ENCODE data around the gene RAB3GAP2.
A peak's percentile ranks its signal among the peaks of the same experiment; 100 is the strongest.
"Not testable (repeated sequence)": the region's sequence is repeated elsewhere in the genome, so short reads cannot be mapped to it uniquely, and the experiment has no call there.

The RAB3GAP2 gene, protein sequence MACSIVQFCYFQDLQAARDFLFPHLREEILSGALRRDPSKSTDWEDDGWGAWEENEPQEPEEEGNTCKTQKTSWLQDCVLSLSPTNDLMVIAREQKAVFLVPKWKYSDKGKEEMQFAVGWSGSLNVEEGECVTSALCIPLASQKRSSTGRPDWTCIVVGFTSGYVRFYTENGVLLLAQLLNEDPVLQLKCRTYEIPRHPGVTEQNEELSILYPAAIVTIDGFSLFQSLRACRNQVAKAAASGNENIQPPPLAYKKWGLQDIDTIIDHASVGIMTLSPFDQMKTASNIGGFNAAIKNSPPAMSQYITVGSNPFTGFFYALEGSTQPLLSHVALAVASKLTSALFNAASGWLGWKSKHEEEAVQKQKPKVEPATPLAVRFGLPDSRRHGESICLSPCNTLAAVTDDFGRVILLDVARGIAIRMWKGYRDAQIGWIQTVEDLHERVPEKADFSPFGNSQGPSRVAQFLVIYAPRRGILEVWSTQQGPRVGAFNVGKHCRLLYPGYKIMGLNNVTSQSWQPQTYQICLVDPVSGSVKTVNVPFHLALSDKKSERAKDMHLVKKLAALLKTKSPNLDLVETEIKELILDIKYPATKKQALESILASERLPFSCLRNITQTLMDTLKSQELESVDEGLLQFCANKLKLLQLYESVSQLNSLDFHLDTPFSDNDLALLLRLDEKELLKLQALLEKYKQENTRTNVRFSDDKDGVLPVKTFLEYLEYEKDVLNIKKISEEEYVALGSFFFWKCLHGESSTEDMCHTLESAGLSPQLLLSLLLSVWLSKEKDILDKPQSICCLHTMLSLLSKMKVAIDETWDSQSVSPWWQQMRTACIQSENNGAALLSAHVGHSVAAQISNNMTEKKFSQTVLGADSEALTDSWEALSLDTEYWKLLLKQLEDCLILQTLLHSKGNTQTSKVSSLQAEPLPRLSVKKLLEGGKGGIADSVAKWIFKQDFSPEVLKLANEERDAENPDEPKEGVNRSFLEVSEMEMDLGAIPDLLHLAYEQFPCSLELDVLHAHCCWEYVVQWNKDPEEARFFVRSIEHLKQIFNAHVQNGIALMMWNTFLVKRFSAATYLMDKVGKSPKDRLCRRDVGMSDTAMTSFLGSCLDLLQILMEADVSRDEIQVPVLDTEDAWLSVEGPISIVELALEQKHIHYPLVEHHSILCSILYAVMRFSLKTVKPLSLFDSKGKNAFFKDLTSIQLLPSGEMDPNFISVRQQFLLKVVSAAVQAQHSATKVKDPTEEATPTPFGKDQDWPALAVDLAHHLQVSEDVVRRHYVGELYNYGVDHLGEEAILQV (N-terminal part only)

DNA sequence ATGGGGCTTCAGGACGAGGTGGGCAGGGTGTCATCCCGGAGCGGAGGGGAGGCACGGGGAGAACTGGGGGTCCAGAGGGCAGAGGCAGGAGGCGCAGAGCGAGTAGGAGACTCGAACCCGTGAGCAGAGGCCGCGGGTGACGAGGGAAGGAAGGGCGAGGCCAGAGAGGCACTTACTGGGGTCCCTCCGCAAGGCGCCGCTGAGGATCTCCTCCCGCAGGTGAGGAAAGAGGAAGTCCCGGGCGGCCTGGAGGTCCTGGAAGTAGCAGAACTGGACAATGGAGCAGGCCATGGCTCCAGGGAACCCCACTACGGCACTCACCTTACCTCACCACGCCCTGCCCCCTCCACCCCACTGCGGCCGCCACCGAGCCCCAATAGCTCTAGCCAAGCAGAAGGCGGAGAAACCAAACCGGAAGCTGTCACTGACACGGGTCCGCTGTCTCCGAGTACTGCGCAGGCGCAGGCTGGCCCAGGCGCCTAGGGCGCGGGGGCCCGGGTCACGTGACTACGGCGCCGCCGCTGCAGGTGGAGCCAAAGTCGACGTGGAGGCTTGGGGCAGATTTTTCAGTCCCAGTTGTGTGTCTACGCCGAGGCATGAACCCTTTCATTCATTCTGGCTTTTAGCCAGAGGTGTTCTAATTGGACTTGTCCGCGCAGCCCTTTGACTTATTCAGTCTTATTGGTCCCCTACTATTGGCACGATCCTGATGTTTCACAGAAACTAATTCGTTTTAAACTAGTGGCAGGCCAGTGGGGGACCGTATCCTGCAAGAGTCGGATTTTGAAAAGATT lies at the start of gene RAB3GAP2:
RAB3GAP2 (minus strand) TSS at position 407 of the 794 bp plus-strand sequence; CDS start at position 291, 116 bp downstream.
- peak; percentile 98 for DNase-seq (ENCODE audit: low spot score)

- DNase-seq (ENCODE audit: low spot score), result no peak
These were observed 49.5 kb upstream of the RAB3GAP2 start for GRCh38 chr1:220321758-220322157.

DNA sequence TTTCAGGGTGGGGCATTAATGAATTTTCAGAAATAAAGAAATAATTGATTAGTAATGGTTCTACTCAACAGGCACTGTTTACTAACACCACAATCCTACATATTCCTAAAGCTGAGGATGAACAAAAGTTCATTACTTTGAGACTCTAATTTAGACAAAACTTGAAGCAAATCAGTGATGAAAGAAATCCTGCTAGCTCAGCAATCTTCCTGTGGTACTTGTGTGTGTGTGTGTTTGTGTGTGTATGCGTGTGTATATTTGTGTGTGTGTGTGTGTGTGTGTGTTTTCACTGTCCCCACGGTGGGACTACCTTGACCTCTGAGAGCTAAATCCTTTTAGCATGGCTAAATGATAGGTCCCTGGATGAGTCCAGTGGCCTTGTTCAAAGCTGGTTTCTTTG lies 48.5 kb upstream of the RAB3GAP2 start:
- DNase-seq (ENCODE audit: low spot score), result no peak

DNA sequence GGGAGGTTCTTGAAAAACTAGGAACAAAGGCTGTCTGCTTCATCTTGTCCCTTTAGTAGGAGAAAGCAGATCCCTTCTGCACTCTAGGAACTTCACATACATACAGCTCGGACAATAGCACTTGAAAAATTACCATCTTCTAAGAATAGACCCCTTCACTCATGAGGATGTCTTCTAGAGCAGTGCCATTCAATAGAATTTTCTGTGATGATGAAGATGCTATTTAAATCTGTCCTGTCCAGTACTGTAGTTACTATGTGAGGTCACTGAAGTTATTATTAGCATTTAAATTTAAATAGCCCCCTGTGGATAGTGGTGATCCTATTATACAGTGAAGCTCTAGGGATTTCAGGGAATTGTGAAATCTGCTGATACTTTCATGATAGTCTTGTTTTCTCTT lies 46.4 kb upstream of the RAB3GAP2 start:
- DNase-seq (ENCODE audit: low spot score), result no peak

- no peak for DNase-seq (ENCODE audit: low spot score)
These were observed 44.9 kb upstream of the RAB3GAP2 start for GRCh38 chr1:220317161-220317560.

DNA sequence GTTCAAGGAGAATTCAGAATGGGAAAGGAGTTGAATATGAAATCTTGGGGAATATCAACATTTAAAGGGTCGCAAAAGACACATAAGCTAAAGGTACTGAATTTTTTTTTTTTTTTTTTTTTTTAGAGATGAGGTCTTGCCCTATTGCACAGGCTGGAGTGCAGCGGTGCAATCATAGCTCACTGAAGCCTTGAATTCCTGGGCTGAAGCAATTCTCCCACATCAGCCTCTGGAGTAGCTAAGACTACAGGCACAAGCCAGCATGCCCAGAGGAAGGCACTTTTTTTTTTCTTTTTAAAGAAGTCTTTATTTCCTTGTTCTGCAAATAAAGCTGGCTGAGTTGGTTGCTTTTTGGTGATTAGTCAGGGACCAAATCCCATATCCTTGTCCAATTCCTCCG lies 44.1 kb upstream of the RAB3GAP2 start:
- no peak for DNase-seq (ENCODE audit: low spot score)

DNA sequence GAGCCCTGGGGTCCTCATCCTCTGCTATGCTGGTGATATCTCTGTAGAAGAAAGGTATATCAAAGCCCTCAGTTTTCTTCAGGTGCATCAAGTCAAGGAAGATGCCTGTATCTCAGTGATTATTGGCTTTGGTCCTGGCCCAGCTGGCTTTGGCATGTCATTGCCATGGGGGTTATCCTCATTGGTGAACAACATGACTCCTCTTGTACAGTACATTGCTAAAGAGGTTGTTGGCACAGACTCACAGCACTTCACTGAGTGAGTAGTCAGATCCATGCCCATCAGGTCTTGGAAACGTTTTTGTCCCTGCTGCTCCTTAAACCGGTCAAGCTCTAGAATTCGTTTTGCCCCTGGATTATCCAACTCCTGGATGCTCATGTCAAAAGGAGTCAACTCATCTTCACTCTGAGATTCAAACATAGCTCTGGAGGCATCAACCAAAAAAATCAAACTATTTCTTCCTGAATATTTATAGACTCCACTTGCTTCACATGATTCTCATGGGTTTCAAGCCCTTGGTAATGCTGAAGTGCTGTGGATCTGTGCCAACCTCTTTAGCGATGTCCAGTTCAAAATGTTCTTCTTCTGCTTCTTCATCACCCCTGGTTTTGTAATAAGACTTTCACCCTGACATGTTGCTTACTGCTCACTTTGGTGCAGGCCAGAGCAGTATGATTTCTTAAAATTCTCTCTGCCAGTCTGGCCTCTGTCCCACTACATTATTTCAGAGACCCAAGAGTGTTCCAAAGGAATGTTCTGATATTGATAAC lies 43.0 kb upstream of the RAB3GAP2 start:
- no peak for DNase-seq (ENCODE audit: low spot score)

DNA sequence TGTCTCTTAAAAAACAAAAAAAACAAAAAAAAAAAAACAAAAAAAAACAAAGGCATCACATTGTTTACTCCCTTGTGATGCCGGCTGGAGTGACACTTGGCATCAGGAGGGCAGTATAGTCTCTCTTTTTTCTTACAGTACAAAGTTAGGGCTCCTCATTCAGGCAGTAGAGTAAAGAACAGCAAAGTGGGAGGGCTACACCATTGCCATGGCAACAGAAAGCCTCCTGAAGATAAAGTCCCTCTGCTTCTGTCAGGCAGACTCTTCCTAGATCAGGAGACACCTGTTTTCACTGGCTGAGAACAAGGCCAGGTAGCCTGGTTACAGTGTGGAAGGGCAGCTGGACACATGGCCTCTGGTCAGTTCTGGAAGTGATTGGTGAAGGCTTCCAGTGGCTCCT lies 41.3 kb upstream of the RAB3GAP2 start:
- no peak for DNase-seq (ENCODE audit: low spot score)

GRCh38 chr1:220310147-220310546 lies 37.9 kb upstream of the RAB3GAP2 start:
- DNase-seq (ENCODE audit: low spot score), result not testable (repeated sequence)

DNA sequence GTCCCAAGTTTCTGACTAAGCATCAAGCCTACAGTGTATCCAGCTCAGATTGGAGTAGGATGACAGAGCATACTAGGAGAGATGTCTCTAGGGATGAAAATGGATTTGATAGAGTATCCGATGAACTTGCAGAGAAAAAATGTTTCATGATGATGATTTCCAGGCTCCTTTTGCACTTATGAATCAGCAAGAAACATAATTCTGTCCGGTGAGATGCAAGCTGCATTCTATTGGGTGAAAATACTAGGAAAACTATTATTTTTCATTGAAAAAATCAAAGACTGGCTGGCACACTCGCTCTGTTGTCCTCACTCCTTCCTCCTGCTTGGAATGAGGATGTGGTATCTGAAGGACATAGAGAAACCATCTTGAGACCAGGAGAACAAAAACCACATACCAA lies 35.4 kb upstream of the RAB3GAP2 start:
- no peak for DNase-seq (ENCODE audit: low spot score)

DNA sequence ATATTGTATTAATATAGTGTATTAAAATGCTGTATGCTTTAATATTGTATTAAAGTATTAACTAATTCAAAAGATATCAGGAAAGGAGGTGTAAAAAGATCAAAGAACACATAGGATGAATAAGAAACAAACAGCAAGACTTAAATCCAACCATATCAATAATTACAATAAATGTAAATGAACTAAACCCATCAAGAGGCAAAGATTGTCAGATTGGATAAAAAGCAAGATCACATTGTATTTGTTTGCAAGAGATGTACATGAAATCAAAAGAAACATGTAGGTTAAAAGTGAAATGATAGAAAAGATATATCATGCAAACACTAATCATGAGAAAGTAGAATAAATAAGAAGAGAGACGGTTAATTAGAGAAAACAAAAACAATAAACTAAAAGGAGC lies 34.1 kb upstream of the RAB3GAP2 start:
- no peak for DNase-seq (ENCODE audit: low spot score)

GRCh38 chr1:220303871-220304270 lies 31.6 kb upstream of the RAB3GAP2 start:
- DNase-seq (ENCODE audit: low spot score), result no peak

DNA sequence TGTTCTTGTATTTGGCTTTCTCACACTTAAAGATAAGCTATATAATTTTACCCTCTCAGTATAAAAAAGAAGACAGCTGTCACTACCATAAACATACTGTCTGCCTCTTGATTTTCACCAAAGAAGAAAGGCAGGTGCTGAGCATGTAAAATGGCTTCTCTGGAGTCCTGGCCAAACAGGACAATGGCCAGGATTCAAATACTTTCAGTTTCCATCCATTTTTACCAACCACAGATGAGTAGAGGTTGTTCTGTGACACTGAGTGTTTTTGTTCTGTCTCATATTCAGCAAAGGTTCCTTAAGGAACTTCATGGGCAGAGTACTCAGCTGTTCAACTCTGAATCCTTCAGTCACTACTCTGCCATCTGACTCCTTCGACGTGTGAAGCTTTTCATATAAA lies 29.4 kb upstream of the RAB3GAP2 start:
- DNase-seq (ENCODE audit: low spot score), result no peak

GRCh38 chr1:220300442-220301121 lies 28.3 kb upstream of the RAB3GAP2 start:
- DNase-seq (ENCODE audit: low spot score), result peak; percentile 11

- no peak for DNase-seq (ENCODE audit: low spot score)
These were observed 27.1 kb upstream of the RAB3GAP2 start for GRCh38 chr1:220299337-220299736.

DNA sequence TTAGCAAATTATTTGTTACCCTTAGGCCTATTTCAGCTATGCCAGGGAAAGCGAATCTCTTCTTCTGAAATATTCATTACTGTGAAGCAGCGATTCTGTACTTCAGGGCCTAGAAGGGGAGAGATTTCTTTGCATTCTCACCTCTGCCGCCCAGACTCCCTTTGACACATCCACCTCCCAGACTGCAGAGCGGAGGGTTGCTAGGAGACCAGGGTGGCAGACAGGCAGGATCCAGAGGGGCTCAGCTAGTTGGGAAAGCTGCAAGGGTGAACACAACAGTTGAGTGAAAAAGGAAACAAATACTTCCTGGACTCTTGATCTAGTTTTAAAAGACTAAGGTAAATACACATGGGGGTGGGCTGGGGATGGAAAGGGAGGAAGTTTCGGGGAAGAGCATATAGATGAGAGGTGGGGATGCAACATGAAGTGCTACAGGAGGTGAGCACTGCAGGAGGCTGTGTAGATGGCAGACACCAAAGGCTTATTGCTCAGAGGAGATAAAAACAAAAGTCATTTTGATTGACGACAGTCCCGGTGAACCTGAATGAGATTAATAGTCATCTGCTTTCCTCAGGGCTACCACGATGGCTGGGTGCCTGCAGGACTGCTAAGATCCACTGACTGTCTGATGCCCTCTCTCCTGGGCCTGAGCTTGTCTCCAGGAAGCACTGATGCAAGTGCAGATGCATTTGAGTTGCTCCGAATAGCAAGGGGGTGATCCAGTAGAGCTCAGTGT lies 26.4 kb upstream of the RAB3GAP2 start:
- no peak for DNase-seq (ENCODE audit: low spot score)

- DNase-seq (ENCODE audit: low spot score), result no peak
These were observed 24.7 kb upstream of the RAB3GAP2 start for GRCh38 chr1:220296981-220297380.

DNA sequence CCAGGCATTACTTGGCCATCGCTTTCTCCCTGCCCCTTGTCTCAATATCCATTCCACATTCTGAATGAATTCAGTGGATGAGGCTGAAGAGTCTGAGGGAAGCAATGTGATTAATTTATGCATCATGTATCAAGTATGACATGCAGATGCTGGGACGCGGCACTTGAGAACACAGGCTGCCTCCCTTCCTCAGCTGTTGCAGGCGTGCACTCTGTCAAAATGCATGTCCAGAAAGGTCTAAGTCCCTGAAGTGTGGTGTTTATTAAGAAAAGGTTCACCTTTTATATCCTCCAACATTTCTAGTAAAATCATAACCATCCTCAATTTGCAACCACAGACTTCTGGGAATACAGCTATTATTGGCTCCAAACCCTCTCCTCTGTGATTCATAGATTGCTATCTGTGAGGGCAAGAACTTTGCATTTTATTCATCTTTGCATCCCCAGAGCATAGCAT lies 22.6 kb upstream of the RAB3GAP2 start:
- no peak for DNase-seq (ENCODE audit: low spot score)

GRCh38 chr1:220291580-220291979 lies 19.3 kb upstream of the RAB3GAP2 start:
- no peak for DNase-seq (ENCODE audit: low spot score)

All from HuH-7 (cell line).